Activated naive CD8-positive, alpha-beta T cell treated with anti-CD3 and anti-CD28 coated beads for 36 hours (primary cell): ENCODE measurements around the gene ABCA4. TPM values are rescaled to one million over a fixed set of nuclear protein-coding genes. Genes with fewer than 3 reads are reported as not detected.
"Not testable (repeated sequence)": the region's sequence is repeated elsewhere in the genome, so short reads cannot be mapped to it uniquely, and the experiment has no call there.

Experiments used
- DNase-seq: peaks from one replicate; pipeline ENCODE4 v3.0.0; 2021
- H3K27ac Mint-ChIP-seq: one replicate; pipeline ENCODE4 v1.8.0; 2022; ENCODE audit warnings: mild to moderate bottlenecking, moderate library complexity, mixed read lengths
- H3K27me3 Mint-ChIP-seq: one replicate; pipeline ENCODE4 v1.8.0; 2022; ENCODE audit warnings: mild to moderate bottlenecking, mixed read lengths
- H3K36me3 Mint-ChIP-seq: one replicate; pipeline ENCODE4 v1.8.0; 2021; ENCODE audit warnings: mild to moderate bottlenecking, mixed read lengths
- H3K4me1 Mint-ChIP-seq: one replicate; pipeline ENCODE4 v1.8.0; 2021; ENCODE audit warnings: mixed read lengths
- H3K4me3 Mint-ChIP-seq: one replicate; pipeline ENCODE4 v1.8.0; 2022; ENCODE audit warnings: mild to moderate bottlenecking, moderate library complexity, mixed read lengths
- H3K9me3 Mint-ChIP-seq: one replicate; pipeline ENCODE4 v1.8.0; 2022; ENCODE audit warnings: mixed read lengths
- total RNA-seq, 2 experiments: library from RNA; stranded (reverse); gene quantifications; one replicate each; pipeline ENCODE4 v1.2.3, GENCODE V29; 2021

The ABCA4 gene
- total RNA-seq, 2 experiments from 2014 or later = not detected

GRCh38 chr1:94013367-94013878 lies 107.5 kb downstream of the ABCA4 start:
- Mint-ChIP-seq H3K9me3 (no peaks in the 10 kb centered on the region), H3K27ac (no peak overlapping the region), H3K27me3 (no peaks in the 10 kb centered on the region), H3K36me3 (no peaks in the 10 kb centered on the region), H3K4me1 (peaks cover 4% of the 10 kb centered on the region), H3K4me3 (no peak overlapping the region)
- DNase-seq = no peak

DNA sequence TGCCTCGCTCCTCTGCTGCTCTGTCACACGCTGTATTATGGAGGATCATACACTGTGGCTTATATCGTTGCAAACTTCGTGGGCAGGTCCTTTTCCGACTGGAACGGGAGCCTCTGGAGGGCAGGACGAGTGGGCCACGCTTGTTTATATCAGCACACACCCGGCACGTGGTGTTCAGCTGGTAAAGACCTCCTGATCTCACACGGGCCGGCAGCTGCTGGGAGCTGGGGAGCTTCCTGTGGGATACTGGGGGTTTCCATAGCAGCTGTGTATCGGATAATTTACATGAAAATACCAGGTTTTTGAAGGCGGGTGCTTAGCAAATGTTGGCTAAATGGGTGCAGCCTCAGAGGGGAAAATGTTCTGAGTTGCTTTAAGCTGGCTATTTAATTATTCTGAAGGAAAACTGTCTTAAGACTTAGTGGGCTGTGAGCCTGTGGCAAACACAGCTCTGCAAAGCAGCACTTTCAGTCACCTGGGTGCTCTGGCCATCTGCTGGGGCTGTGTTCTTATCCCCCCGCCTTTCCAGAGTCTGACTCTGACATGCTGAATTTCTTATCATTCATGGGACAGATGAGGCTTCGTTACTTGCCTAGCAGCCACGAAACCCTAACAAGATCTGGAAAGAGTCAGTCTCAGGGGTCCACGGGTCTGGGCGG lies 108.1 kb downstream of the ABCA4 start:
- no peak overlapping the region for H3K27ac Mint-ChIP-seq
- H3K27me3 Mint-ChIP-seq = no peaks in the 10 kb centered on the region
- DNase-seq = no peak
- peaks cover 4% of the 10 kb centered on the region for H3K4me1 Mint-ChIP-seq
- H3K9me3 Mint-ChIP-seq = no peaks in the 10 kb centered on the region
- H3K36me3 Mint-ChIP-seq = no peaks in the 10 kb centered on the region
- no peak overlapping the region for H3K4me3 Mint-ChIP-seq

DNA sequence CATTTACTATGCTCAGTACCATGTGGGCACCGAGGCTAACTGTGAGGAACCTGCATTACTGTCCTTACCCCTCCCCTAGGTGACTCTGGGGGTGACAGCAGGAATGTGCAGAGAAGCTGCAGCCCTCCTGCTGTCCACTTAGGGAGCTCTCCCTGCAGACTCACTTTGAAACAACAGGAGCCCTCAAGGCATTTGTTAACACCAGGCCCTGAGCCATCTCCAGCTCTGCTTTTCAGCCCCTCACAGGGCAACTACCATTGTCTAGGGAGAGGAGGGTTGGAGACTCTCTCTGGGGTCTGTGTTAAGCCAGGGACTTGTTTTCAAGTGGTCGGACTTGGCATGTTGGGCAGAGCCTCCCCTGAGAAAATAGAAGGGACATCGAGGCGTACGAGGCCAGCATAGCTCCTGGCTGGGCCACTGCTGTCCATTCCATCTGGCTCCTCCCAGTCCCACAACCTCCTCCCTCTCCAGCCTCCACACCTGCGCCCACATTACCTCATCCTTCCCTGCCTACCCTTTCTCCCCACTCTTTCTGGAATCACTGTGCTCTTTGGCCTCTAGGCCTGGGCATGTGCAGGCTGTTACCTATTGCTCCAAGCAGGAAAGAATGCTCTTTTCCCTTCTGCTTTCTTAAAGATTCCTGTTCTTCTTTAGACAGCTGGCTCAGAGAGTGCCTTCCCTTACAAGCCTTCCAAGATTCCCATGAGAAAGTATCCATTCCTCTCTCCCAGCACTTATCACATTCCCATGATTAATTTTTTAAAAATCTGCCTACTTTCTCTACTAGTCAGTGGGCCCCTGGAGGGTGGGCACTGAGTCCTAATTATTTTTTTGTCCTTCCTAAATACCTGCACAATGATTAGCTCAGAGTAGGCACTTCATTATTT lies 109.0 kb downstream of the ABCA4 start:
- Mint-ChIP-seq H3K27ac (no peak overlapping the region), H3K4me3 (no peak overlapping the region), H3K4me1 (no peaks in the 10 kb centered on the region), H3K36me3 (no peaks in the 10 kb centered on the region), H3K9me3 (no peaks in the 10 kb centered on the region), H3K27me3 (no peaks in the 10 kb centered on the region)
- DNase-seq = no peak

DNA sequence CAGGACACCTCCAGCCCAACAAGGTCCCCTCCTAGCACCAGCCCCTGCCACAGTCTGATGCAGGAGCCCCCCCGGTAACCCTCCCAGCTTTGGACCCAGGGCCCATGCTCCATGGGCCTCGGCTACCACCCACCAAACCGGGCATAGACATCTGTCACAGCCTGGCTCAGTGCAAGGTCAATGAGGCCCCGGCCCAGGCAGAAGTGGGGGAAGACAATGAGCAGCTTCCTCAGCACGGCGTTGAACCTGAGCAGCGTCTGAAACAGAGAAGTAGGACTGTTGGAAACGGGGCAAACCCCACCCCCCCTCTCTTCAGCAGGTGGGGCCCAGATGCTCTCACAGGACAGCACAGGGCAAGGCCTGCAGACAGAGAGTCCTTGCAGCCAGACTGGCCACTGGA lies 109.8 kb downstream of the ABCA4 start:
- Mint-ChIP-seq H3K4me3 (no peak overlapping the region), H3K36me3 (no peaks in the 10 kb centered on the region), H3K4me1 (no peaks in the 10 kb centered on the region), H3K9me3 (no peaks in the 10 kb centered on the region), H3K27ac (no peak overlapping the region), H3K27me3 (no peaks in the 10 kb centered on the region)
- no peak for DNase-seq

DNA sequence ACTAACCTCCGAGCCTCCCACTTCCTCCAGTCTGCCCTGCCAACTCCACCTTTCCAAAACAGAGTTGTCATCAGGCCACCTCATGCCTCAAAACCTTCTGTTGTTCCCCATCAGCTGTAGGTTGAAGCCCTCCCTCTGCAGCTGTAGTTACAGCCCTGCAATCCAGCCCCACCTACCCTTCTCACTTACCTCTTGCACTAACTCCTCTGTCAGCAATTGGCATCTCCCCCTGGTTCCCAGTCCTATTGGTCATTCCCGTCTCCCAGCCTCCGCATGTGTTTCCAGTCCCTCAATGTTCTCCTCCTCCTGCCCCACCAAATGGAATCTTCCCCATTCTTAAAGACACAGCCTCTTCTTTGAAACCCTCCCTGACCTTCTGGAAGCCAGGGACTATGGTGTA lies 111.6 kb downstream of the ABCA4 start:
- no peak overlapping the region for H3K27ac Mint-ChIP-seq
- no peak overlapping the region for H3K4me3 Mint-ChIP-seq
- DNase-seq = no peak
- peaks cover 5% of the 10 kb centered on the region for H3K27me3 Mint-ChIP-seq
- no peaks in the 10 kb centered on the region for H3K36me3 Mint-ChIP-seq
- no peaks in the 10 kb centered on the region for H3K9me3 Mint-ChIP-seq
- no peaks in the 10 kb centered on the region for H3K4me1 Mint-ChIP-seq

GRCh38 chr1:94006604-94007003 lies 114.3 kb downstream of the ABCA4 start:
- Mint-ChIP-seq H3K27me3 (peaks cover 13% of the 10 kb centered on the region), H3K27ac (no peak overlapping the region), H3K9me3 (no peaks in the 10 kb centered on the region), H3K4me1 (no peaks in the 10 kb centered on the region), H3K36me3 (no peaks in the 10 kb centered on the region), H3K4me3 (no peak overlapping the region)
- no peak for DNase-seq

DNA sequence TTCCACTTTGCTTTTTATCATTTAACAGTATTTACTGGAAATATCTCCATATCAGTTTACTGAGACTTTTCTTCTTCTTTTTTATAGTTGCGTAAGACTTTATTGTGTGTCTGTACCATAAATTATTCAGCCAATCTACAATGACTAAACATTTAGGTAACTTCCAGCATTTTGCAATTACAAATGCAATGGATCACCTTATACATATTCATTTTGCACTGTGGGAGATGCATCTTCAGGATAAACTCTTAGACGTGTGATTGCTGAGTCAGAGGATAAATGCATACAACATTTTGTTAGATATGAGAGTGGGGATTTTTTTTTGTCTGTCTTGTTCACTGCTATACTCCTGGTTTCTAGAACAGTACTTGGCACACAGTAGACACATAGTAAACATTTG lies 116.0 kb downstream of the ABCA4 start:
- Mint-ChIP-seq H3K27ac (no peak overlapping the region), H3K9me3 (no peaks in the 10 kb centered on the region), H3K4me1 (no peaks in the 10 kb centered on the region), H3K27me3 (peaks cover 13% of the 10 kb centered on the region), H3K4me3 (no peak overlapping the region), H3K36me3 (no peaks in the 10 kb centered on the region)
- DNase-seq = no peak

DNA sequence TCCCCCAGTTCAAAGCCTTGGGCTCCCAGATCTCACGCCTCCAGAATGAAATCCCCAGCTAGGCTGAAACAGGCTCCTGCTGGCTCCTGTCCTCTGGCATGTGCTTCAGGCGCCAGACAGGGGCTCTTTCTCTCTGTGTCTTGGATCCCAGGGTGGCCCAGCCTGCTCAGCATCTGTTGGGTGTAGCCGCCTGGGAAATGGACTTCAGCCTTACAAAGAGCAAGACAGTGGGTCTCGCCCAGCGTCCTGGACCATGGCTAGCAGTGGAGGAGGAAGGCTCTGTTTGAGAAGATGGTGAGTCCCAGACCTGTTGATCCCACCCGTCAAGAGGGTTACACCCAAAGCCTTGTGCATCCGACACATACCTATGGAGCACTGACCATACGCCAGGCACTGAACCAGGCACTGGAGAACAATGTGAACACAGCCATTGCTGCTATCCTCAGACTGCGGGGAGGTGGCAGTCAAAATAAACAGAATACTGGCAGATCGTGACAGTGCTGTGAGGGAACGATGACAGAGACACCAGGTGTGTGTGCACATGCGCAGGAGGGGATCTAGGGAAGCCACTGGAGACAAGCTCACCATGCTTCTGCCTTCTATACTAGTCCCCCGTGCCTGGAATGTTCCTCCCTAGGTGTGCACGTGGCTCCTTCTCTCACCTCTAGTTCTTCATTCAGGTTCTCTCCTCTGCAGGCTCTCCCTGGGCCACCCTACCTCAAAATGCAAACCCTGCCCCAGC lies 118.7 kb downstream of the ABCA4 start:
- Mint-ChIP-seq H3K27me3 (peaks cover 13% of the 10 kb centered on the region), H3K27ac (no peak overlapping the region), H3K36me3 (no peaks in the 10 kb centered on the region), H3K9me3 (no peaks in the 10 kb centered on the region), H3K4me1 (no peaks in the 10 kb centered on the region), H3K4me3 (no peak overlapping the region)
- DNase-seq = no peak

- H3K27me3 Mint-ChIP-seq = peaks cover 13% of the 10 kb centered on the region
- H3K27ac Mint-ChIP-seq = no peak overlapping the region
- no peaks in the 10 kb centered on the region for H3K9me3 Mint-ChIP-seq
These were observed 119.4 kb downstream of the ABCA4 start for GRCh38 chr1:94001397-94002045.

GRCh38 chr1:94000510-94001282 lies 120.3 kb downstream of the ABCA4 start:
- H3K27ac Mint-ChIP-seq = no peak overlapping the region
- DNase-seq = no peak
- peaks cover 13% of the 10 kb centered on the region for H3K27me3 Mint-ChIP-seq
- no peak overlapping the region for H3K4me3 Mint-ChIP-seq
- no peaks in the 10 kb centered on the region for H3K36me3 Mint-ChIP-seq
- no peaks in the 10 kb centered on the region for H3K9me3 Mint-ChIP-seq
- H3K4me1 Mint-ChIP-seq = no peaks in the 10 kb centered on the region

More at GRCh38 chr1:94001397-94002045, 119.4 kb downstream of the ABCA4 start:
- Mint-ChIP-seq H3K36me3 (no peaks in the 10 kb centered on the region), H3K4me1 (no peaks in the 10 kb centered on the region), H3K4me3 (no peak overlapping the region)
- no peak for DNase-seq

- H3K27ac Mint-ChIP-seq = no peak overlapping the region
- no peaks in the 10 kb centered on the region for H3K36me3 Mint-ChIP-seq
- H3K4me3 Mint-ChIP-seq = no peak overlapping the region
- H3K27me3 Mint-ChIP-seq = peaks cover 13% of the 10 kb centered on the region
- DNase-seq = no peak
- no peaks in the 10 kb centered on the region for H3K9me3 Mint-ChIP-seq
- no peaks in the 10 kb centered on the region for H3K4me1 Mint-ChIP-seq
These were observed 121.0 kb downstream of the ABCA4 start for GRCh38 chr1:93999840-94000415.

DNA sequence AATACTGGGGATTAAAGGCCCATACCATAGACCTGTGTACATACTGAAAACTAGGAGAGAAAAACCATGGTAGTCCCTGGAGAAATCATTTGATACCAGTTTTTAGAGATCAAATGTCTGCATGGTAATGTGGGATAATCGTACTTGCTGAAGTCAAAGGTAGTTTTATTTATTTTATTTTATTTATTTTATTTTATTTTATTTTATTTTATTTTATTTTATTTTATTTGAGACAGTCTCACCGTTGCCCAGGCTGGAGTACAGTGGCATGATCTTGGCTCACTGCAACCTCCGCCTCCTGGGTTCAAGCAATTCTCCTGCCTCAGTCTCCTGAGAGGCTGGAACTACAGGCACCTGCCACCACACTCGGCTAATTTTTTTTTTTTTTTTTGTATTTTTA lies 122.4 kb downstream of the ABCA4 start:
- H3K36me3 Mint-ChIP-seq, DNase-seq, H3K27ac Mint-ChIP-seq, H3K4me1 Mint-ChIP-seq, H3K4me3 Mint-ChIP-seq, H3K9me3 Mint-ChIP-seq: not testable (repeated sequence)
- H3K27me3 Mint-ChIP-seq = peaks cover 13% of the 10 kb centered on the region

GRCh38 chr1:93997756-93998155 lies 123.2 kb downstream of the ABCA4 start:
- Mint-ChIP-seq H3K27me3 (peaks cover 8% of the 10 kb centered on the region), H3K4me1 (no peaks in the 10 kb centered on the region), H3K9me3 (no peaks in the 10 kb centered on the region), H3K27ac (no peak overlapping the region), H3K4me3 (no peak overlapping the region), H3K36me3 (no peaks in the 10 kb centered on the region)
- DNase-seq = no peak
